Measurements from ENCODE around the gene ADGRD1.

ADGRD1 gene

GRCh38 chr12:131077931-131078391 lies 124.3 kb downstream of the ADGRD1 start:
- no peak for DNase-seq

GRCh38 chr12:131082290-131083194 lies 128.8 kb downstream of the ADGRD1 start:
- no peak for DNase-seq

DNA sequence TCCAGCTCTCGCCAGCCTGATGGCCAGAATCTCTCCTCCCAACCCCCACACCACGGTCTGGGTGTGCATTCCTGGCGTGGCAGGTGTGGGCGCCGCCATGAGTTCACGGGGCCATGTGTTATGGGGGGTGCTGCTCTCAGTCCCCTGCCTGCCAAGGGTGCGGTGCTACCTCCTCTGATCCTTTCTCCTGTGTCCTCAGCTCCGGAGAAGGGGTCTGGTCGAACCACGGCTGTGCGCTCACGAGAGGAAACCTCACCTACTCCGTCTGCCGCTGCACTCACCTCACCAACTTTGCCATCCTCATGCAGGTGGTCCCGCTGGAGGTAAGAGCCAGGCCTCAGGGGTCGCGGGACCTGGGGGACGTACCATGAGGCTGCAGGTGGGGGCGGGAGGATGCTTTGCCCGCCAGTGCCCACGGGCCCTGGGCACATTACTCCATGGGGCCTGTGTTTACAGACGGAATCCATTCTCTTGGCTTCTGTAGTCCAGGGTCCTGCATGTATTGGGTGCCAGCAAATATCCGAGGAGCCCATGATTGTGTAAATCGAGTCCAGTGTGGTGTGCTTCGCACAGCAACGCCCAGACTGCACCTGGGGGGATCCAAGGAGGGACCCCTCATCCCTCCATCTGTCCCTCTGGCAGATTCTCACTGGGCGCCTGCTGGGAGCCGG lies 130.8 kb downstream of the ADGRD1 start:
- DNase-seq = no peak

- DNase-seq = no peak
These were observed 131.6 kb downstream of the ADGRD1 start for GRCh38 chr12:131085125-131085815.

- DNase-seq = no peak
These were observed 132.3 kb downstream of the ADGRD1 start for GRCh38 chr12:131085816-131086591.

- DNase-seq = no peak
These were observed 133.7 kb downstream of the ADGRD1 start for GRCh38 chr12:131087302-131087818.

DNA sequence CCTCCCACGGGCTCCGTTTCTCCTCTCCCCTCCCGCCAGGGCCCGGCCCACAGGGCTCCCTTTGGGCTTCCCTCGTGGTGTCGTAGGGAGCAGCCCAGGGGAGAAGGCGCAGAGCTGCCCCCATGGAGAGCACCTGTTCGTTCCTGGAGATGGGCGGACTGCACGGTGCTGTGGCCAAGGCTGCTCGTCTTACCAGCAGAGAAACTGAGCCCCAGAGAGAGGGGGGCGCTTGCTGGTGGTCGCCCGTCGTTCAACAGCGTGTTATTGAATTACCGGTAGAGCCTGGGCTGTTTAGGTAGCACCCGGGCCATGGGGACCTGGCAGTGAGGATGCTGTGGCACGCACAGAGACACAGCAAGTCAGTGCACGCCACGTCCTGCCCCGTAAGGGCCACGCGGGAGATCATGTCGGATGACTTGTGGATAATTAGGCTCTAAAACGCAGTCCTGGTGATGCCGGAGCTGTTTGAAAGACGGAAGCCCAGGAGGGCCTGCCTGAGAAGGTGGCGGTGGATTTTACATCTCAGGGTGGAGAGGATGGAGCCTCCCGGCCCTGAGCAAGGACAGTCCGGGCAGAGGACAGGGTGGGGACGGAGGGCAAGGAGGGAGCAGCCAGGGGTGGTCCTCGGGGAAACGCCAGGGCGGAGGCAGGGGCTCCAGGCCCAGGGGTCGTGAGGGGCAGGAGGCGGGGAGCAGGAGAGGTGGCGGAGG lies 134.4 kb downstream of the ADGRD1 start:
- DNase-seq = no peak

GRCh38 chr12:131088701-131089530 lies 135.2 kb downstream of the ADGRD1 start:
- DNase-seq = no peak

GRCh38 chr12:131089531-131090273 lies 136.0 kb downstream of the ADGRD1 start:
- no peak for DNase-seq

DNA sequence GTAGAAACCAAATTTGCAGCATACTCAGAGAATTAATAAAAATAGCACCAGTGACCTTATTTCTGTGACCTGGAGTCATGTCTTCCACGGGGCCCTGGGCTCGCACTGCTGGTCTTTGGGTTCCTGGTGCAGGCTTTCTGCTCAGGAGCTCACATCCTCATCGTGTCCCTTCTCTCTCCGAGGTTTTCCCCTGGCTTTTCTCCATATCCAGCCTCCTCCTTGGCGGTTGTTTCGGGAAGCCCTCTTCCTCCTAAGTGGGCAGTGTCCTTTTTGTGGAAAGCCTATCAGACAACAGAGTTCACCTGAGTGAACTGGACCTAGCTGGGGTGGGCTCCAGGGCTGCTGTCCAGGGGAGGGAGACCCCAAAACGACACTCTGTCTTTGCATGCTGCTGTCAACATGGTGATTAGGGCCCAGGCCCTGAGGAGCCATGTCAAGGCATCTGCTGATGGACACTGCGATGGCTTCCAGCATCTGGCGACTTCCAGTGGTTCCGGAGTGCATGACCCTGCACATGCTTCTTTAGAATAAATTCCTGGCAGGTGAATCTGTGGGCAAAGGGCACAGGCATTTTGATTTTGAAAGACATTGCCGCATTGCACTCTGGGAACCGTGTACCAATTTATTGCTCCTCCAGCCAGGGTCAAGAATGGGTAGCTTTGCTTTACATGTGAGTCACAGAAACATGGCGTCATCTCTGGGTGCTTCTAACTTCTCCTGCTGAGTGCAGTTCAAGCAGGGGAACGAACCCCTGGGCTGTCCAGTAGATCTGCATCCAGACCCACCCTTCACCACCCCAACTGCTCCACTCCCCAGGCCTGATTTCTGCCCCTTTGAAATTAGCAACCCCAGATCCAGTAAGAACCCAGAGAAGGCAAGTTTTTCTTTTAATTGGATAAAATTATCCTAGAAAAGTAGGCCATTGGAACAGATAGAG lies 136.8 kb downstream of the ADGRD1 start:
- DNase-seq = peak; percentile 14

DNA sequence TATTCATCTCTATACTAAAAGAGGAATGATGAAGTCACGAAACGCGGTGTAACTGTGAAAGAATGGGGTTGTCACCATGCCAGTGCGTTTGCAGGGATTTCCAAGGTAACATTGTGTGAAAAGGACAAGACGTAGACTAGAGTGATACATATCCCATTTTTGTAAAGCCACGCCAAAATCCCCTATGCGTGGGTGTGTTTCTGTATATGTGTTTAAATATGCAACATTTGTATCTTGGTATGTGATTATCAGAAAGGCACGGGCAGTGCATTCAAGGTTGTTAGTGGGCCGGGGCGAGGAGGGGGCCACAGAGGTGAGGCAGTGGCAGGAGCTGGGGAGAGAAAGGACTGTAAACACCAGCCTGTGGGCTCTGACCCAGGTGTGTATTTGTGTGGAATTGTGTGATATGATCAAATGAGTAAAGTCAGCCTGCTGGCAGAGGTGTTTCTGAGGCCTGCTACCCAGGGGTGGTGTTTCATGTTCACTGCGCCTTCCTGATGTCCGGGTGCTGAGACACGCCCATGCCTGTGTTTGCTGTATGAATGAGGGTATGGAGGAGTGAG lies 137.8 kb downstream of the ADGRD1 start:
- peak; percentile 60 for DNase-seq

- no peak for DNase-seq
These were observed 138.4 kb downstream of the ADGRD1 start for GRCh38 chr12:131091976-131092691.

GRCh38 chr12:131092901-131093603 lies 139.3 kb downstream of the ADGRD1 start:
- DNase-seq = peak; percentile 45

DNA sequence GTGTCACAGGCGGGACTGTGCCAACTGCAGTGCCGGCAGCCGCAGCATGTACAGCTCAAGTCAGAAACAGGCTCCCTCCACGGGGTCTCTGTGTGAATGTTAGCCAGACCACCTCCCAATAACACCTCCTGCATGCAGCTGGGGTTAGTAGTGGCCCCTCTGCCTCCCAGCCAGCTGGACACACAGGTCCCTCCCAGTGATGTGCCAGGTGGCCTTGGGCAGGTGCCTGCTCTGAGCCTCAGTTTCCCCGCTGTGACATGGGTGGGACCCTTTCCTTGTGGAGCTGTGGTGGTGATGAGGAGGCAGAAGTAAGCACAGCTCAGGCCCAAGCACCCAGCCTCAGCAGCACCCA lies 139.9 kb downstream of the ADGRD1 start:
- DNase-seq = no peak

DNA sequence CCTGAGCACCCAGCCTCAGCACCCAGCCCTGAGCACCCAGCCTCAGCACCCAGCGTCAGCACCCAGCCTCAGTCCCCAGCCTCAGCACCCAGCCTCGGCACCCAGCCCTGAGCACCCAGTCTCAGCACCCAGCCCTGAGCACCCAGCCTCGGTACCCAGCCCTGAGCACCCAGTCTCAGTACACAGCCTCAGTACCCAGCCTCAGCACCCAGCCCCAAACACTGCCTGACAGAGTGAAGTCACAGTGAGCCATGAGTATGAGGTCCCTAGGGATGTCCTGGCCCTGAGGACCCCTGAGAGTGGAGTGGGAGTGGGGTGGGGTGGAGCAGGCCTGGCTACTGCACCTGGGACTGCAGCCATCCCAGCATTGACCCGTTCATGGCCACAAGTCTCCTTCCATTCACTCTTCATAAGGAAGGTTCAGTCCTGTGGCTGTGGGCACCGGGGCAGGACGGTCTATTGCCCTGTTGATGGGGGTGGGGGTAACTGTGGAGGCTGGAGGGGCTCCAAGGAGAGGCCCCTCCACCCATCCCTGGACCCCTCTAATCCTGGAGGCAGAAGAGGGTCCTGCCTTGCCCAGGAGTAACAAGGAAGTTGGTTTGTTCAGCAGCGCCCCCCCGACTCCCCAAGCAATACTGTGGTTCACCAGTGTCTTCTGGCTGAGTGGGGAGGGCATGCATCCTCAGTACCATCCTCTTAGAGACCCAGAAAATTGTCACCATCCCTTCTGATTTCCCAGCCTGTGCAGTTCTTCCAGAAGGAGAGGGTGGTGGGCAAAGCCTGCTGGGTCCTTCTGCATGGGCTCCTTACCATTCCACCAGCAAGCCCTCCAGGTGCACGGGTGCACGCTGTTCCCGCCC lies 140.5 kb downstream of the ADGRD1 start:
- DNase-seq = no peak
